ENCODE data around the gene TAF3.

TAF3 gene

DNA sequence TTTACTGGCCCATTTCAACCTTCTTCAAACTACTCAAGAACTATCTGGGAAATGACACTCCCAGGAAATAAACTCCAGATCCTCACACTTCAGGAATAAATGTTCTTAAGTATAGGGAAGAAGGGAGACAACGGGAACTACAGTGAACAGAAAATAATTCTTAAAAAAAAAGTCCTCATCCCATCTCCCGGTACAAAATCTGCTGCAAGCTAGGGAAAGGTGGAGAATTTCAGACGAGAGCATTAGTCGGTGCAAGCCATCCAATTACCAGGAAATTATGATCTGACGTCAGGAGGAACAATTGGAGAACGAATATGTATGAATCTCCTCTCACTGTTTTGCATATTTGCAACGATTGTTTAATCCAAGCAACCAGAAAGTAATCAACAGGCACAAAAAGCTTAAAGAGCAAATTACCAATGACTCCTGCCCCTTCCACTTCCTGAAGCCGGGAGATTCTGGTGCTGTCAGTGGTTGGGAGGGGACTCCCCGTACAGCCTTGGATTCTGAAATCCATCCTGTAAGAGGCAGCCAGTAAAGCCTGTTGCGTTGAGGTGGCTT, 221.1 kb downstream of the TAF3 start:
- TF ChIP-seq, protein P1, sequence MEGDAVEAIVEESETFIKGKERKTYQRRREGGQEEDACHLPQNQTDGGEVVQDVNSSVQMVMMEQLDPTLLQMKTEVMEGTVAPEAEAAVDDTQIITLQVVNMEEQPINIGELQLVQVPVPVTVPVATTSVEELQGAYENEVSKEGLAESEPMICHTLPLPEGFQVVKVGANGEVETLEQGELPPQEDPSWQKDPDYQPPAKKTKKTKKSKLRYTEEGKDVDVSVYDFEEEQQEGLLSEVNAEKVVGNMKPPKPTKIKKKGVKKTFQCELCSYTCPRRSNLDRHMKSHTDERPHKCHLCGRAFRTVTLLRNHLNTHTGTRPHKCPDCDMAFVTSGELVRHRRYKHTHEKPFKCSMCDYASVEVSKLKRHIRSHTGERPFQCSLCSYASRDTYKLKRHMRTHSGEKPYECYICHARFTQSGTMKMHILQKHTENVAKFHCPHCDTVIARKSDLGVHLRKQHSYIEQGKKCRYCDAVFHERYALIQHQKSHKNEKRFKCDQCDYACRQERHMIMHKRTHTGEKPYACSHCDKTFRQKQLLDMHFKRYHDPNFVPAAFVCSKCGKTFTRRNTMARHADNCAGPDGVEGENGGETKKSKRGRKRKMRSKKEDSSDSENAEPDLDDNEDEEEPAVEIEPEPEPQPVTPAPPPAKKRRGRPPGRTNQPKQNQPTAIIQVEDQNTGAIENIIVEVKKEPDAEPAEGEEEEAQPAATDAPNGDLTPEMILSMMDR (conservative IDR thresholded peaks at IDR 0.05; ENCODE audit: low read depth, low read length): no peak
- H3K4me3 ChIP-seq (ENCODE audit: low read length): no peak overlapping the region
- DNase-seq (ENCODE audit: low read depth): no peak

DNA sequence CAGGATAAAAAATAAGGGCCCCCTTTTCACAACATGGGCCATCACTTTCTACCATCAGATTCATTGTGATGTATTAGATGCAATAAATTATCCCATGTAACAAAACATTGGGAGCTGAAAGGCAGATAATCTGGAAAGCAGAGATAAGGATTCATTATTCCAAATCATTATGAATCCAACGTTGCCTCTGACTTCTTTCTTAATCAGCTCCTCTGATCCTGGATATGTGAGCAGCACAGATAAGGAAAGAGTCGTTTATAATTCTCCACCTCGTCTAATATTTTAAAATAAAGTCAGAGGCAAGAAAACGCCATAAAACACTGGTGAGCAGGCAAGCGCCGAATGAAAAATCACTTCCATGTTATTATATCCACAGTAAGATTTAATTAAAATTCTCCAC, 222.3 kb downstream of the TAF3 start:
- no peak overlapping the region for H3K4me3 ChIP-seq (ENCODE audit: low read length)
- TF ChIP-seq, protein P1 (conservative IDR thresholded peaks at IDR 0.05; ENCODE audit: low read depth, low read length): no peak
- DNase-seq (ENCODE audit: low read depth): no peak

DNA sequence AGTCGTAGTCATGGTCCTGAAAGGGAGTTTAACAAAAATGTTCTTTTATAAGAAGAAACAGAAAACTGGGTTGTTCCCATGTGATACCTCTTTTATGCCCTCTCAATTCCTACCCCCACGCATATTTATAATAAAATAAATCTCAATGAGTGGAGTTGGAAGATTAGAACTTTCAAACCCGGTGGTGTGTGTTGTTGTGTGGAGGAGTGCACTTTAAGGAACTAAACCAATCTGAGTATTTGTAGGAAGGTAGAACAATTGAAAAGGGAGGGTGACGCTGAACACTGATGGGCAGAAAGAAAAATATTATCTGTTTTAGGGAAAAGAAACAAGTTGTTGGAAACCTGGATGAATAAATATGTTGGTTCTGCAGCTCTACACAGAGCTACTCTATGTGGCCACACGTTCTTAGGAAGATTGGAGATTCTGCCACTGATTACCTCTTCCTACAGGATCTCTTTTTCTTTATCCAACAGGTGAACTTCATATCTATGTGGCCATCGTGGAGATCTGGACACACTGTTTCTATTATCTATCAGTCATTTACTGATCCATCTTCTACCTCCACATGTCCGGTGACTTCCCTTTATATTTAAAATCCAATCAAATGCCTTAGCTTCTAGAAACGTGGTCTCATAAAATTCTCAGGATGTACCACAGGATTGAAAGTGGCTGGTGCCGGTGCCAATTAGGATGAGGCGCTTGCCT, 223.1 kb downstream of the TAF3 start:
- TF ChIP-seq, protein P1 (conservative IDR thresholded peaks at IDR 0.05; ENCODE audit: low read depth, low read length): no peak
- no peak overlapping the region for H3K4me3 ChIP-seq (ENCODE audit: low read length)
- DNase-seq (ENCODE audit: low read depth): no peak

GRCh38 chr10:8041992-8042720, 223.9 kb downstream of the TAF3 start:
- H3K4me3 ChIP-seq (ENCODE audit: low read length): no peak overlapping the region
- no peak for DNase-seq (ENCODE audit: low read depth)
- TF ChIP-seq, protein P1 (conservative IDR thresholded peaks at IDR 0.05; ENCODE audit: low read depth, low read length): no peak

DNA sequence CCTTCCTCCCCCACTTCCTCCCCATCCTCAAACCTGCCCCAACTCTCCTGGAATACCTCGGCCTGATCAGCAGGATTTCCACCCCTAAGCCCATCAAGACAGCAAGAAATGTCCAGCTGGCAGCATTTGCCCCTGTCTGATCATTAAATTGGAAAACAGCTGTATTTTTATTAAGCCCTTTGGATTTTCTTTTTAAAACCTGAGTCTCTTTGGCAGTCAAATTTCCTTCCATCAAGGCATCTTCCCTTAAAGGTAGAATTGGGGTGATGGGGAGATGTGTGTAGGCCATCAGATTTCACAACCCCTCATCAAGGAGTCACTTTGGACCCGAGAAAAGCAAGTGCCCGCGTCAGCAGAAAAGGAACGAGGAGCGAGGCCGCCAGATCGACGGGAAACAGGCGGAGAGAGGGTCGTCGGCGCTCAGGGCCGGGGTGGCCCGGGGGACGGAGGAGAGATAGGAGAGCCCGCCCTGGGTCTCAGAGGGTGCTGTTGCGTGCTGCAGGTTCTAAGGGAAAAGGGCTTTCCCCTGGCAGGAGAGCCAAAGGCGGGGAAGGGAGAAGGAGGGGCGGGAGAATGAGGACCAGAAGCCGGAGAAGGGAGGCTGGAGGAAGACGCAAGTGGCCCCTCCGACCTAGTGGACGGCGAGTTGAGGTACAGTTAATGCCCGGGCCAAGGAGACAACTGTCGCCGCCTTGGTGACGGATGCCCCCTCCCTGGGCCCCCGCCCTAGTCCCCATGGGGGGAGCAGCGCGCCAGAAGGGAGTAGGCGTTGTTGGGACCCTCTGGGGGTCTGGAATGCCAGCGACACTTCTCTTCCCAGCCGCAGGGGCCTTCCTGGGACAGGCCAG, 224.6 kb downstream of the TAF3 start:
- no peak for DNase-seq (ENCODE audit: low read depth)
- TF ChIP-seq, protein P1 (conservative IDR thresholded peaks at IDR 0.05; ENCODE audit: low read depth, low read length): no peak
- no peak overlapping the region for H3K4me3 ChIP-seq (ENCODE audit: low read length)

DNA sequence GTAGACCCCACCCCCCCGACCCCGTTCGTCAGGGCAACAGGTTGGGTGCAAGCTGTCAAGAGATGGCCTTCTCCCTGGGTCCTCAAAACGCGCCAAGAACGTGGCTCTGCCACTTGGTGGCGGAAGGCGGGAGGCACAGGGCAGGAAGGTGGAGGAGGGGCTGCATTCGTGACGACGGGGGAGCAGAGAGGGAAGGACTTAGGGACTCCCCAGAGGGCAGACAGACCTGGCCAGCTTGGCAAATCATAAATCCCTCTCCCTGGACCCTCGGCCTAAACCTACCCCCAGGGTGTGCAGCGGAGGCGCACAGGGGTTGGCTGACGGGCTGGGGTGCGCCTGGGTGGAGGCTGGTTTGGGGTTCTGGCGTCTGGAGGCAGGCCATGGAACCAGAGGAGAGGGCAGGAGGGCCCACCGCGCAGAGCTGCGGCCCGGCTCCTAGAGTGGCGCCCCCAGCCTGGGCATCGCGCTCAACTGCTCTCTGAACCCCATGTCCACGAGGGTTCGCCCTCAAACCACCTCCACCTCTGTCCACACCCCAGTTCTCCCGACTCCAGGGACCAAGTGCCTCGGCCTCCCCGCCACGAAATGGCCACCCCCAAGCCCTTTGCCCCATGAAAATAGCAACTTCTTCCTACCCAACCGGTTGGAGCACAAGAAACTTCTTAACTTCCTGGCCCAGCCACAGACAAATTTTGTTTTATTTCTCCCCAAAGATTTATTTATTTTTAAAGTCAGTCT, 225.4 kb downstream of the TAF3 start:
- no peak overlapping the region for H3K4me3 ChIP-seq (ENCODE audit: low read length)
- TF ChIP-seq, protein P1 (conservative IDR thresholded peaks at IDR 0.05; ENCODE audit: low read depth, low read length): peak; percentile 4
- no peak for DNase-seq (ENCODE audit: low read depth)

Data from retinal pigment epithelial cell (primary cell).